OCI-LY7 (cell line): ENCODE measurements around the gene CELF4. TPM values are rescaled to one million over a fixed set of nuclear protein-coding genes. Genes with fewer than 3 reads are reported as not detected.

Source experiments
- BruUV-seq: library from RNA; stranded (reverse); fragments of 400-500 nt; replicated peaks from 2 replicates; lab custom pipeline; 2021; lab: Mats Ljungman, UMichigan
- CTCF ChIA-PET: fragments of 300-600 bp; sonication (Branson Sonifier 250); formaldehyde crosslinking; loops from one replicate; lab custom pipeline; 2022; ENCODE audit warnings: antibody characterized with exemption; ENCODE audit not compliant: unreplicated experiment; lab: Charles Lee
- POLR2A ChIA-PET: fragments of 300-600 bp; sonication (Branson Sonifier 250); formaldehyde crosslinking; loops from one replicate; lab custom pipeline; 2022; ENCODE audit warnings: antibody characterized with exemption; lab: Charles Lee
- DNase-seq: peaks from one replicate; pipeline ENCODE4 v3.0.0-alpha.2; 2015; ENCODE audit warnings: low spot score
- H2AFZ ChIP-seq: fragments of 200-600 bp; sonication (generic), shearing (Covaris generic); 2 replicates; pipeline ENCODE4 v1.6.1; 2014; ENCODE audit warnings: mild to moderate bottlenecking, antibody characterized with exemption, low read length, moderate library complexity
- H3K27ac ChIP-seq: fragments of 200-600 bp; sonication (generic); 2 replicates; pipeline ENCODE4 v1.5.1; 2014; ENCODE audit warnings: mixed run types, low read depth, mild to moderate bottlenecking, moderate library complexity, low read length, inconsistent platforms; ENCODE audit not compliant: poor library complexity, severe bottlenecking
- H3K36me3 ChIP-seq: fragments of 200-600 bp; sonication (generic); 2 replicates; pipeline ENCODE4 v1.6.1; 2014; ENCODE audit warnings: mild to moderate bottlenecking, antibody characterized with exemption, low read length, moderate library complexity, mixed read lengths; ENCODE audit not compliant: insufficient read depth
- H3K4me1 ChIP-seq: fragments of 200-600 bp; sonication (generic); 2 replicates; pipeline ENCODE4 v1.5.1; 2014; ENCODE audit warnings: mild to moderate bottlenecking, low read length; ENCODE audit not compliant: insufficient read depth, poor library complexity, severe bottlenecking
- H3K4me2 ChIP-seq: fragments of 200-600 bp; sonication (generic); 2 replicates; pipeline ENCODE4 v1.6.1; 2014; ENCODE audit warnings: mild to moderate bottlenecking, low read length
- H3K4me3 ChIP-seq: fragments of 200-600 bp; sonication (generic); 2 replicates; pipeline ENCODE4 v1.5.1; 2014; ENCODE audit warnings: mild to moderate bottlenecking, low read depth, low read length; ENCODE audit not compliant: poor library complexity, severe bottlenecking
- H3K79me2 ChIP-seq: fragments of 200-600 bp; sonication (generic); 2 replicates; pipeline ENCODE4 v1.6.1; 2016; ENCODE audit warnings: low read depth, mild to moderate bottlenecking, low read length, moderate library complexity, mixed read lengths; ENCODE audit not compliant: insufficient read depth
- H3K9me2 ChIP-seq: fragments of 200-600 bp; sonication (generic); 2 replicates; pipeline ENCODE4 v1.6.1; 2016; ENCODE audit warnings: mild to moderate bottlenecking, low read length, mixed read lengths; ENCODE audit not compliant: insufficient read depth
- H3K9me3 ChIP-seq: fragments of 200-600 bp; sonication (generic); 2 replicates; pipeline ENCODE4 v1.6.1; 2014; ENCODE audit warnings: mild to moderate bottlenecking, mixed run types, low read length, mixed read lengths
- H4K20me1 ChIP-seq: fragments of 200-600 bp; sonication (generic); 2 replicates; pipeline ENCODE4 v1.6.1; 2014; ENCODE audit warnings: mild to moderate bottlenecking, antibody characterized with exemption, low read length, moderate library complexity, mixed read lengths; ENCODE audit not compliant: insufficient read depth
- CTCF ChIP-seq: fragments of 200-600 bp; sonication (generic); conservative IDR thresholded peaks from 2 replicates; pipeline ENCODE4 v1.5.1; 2014; ENCODE audit warnings: mild to moderate bottlenecking, antibody characterized with exemption, low read length, moderate library complexity, mixed read lengths
- EZH2phosphoT487 ChIP-seq: fragments of 200-600 bp; sonication (generic); IDR thresholded peaks from 2 replicates; pipeline ENCODE4 v1.6.1; 2018; ENCODE audit warnings: low read depth, borderline replicate concordance, mild to moderate bottlenecking, mixed run types, antibody characterized with exemption, low read length, moderate library complexity, mixed read lengths
- intact Hi-C: fragments of 100-400 bp; cut with micrococcal nuclease; formaldehyde crosslinking; loops from one replicate; pipeline ENCODE4 v1.10.0; 2022; ENCODE audit not compliant: unreplicated experiment
- total RNA-seq, 2 experiments: library from RNA; depleted of rRNA in 1 of 2; stranded (reverse); fragments of >200 nt in 1 of 2; shearing (Covaris generic) in 1 of 2; gene quantifications; 2 replicates each; pipeline ENCODE4 v1.2.3, GENCODE V29; 2014 to 2022

The CELF4 gene
- total RNA-seq, 2 experiments from 2014 or later: not detected

GRCh38 chr18:37425222-37425621 is 140.4 kb downstream of the CELF4 start:
- CTCF ChIA-PET: no interaction called here
- no peaks in the 10 kb centered on the region for H3K9me2 ChIP-seq
- H4K20me1 ChIP-seq: no peaks in the 10 kb centered on the region
- DNase-seq: no peak
- no peak for TF ChIP-seq CTCF
- TF ChIP-seq EZH2phosphoT487: no peak
- no peak overlapping the region for H3K27ac ChIP-seq
- intact Hi-C loops: no loop called here
- H3K36me3 ChIP-seq: no peaks in the 10 kb centered on the region
- no TSS peak for BruUV-seq
- H3K4me3 ChIP-seq: no peak overlapping the region
- POLR2A ChIA-PET: no interaction called here
- no peaks in the 10 kb centered on the region for H3K79me2 ChIP-seq
- peaks cover 7% of the 10 kb centered on the region for H3K4me1 ChIP-seq
- no peak overlapping the region for H3K4me2 ChIP-seq
- no peak overlapping the region for H2AFZ ChIP-seq
- H3K9me3 ChIP-seq: no peaks in the 10 kb centered on the region

GRCh38 chr18:37424507-37424906 is 141.1 kb downstream of the CELF4 start:
- Histone ChIP-seq H3K79me2 (no peaks in the 10 kb centered on the region), H3K9me3 (no peaks in the 10 kb centered on the region), H3K27ac (no peak overlapping the region), H2AFZ (no peak overlapping the region), H3K4me2 (no peak overlapping the region), H3K9me2 (no peaks in the 10 kb centered on the region), H3K36me3 (no peaks in the 10 kb centered on the region), H4K20me1 (no peaks in the 10 kb centered on the region), H3K4me1 (peaks cover 4% of the 10 kb centered on the region), H3K4me3 (no peak overlapping the region)
- intact Hi-C loops: no loop called here
- ChIA-PET POLR2A (no interaction called here), CTCF (no interaction called here)
- TF ChIP-seq CTCF (no peak), EZH2phosphoT487 (no peak)
- DNase-seq: no peak
- no TSS peak for BruUV-seq

- POLR2A ChIA-PET: interaction anchor here (0.6 kb wide), 1 partner anchor 703 kb away, joined by 3 read pairs; no protein-coding TSS in a partner anchor
These were observed 143.0 kb downstream of the CELF4 start for GRCh38 chr18:37422596-37422995.

More at GRCh38 chr18:37422596-37422995, 143.0 kb downstream of the CELF4 start:
- intact Hi-C loops: no loop called here
- H3K9me3 ChIP-seq: no peaks in the 10 kb centered on the region
- no peak overlapping the region for H3K4me3 ChIP-seq
- H3K4me2 ChIP-seq: no peak overlapping the region
- no peaks in the 10 kb centered on the region for H3K9me2 ChIP-seq
- CTCF ChIA-PET: no interaction called here
- H3K79me2 ChIP-seq: no peaks in the 10 kb centered on the region
- no peak for DNase-seq
- no peak for TF ChIP-seq CTCF
- H4K20me1 ChIP-seq: no peaks in the 10 kb centered on the region
- H3K4me1 ChIP-seq: peaks cover 4% of the 10 kb centered on the region
- H2AFZ ChIP-seq: no peak overlapping the region
- BruUV-seq: no TSS peak
- no peaks in the 10 kb centered on the region for H3K36me3 ChIP-seq
- H3K27ac ChIP-seq: no peak overlapping the region
